Endometrium (tissue), 2 donors: ENCODE data around the gene ZNF134.

ENCODE experiments used
- FAIRE-seq: peaks from 2 replicates; lab custom pipeline; 2012; peaks lifted over from hg19 to GRCh38; lab: Jason Lieb, UNC
- donor health status: control.
- donor health status: control.

Gene ZNF134

GRCh38 chr19:57641715-57642234 is 27.7 kb downstream of the ZNF134 start:
- FAIRE-seq = no peak

GRCh38 chr19:57642396-57643046 is 28.5 kb downstream of the ZNF134 start:
- no peak for FAIRE-seq

GRCh38 chr19:57643734-57644133 is 29.7 kb downstream of the ZNF134 start:
- FAIRE-seq = no peak

- no peak for FAIRE-seq
These were observed 34.4 kb downstream of the ZNF134 start for GRCh38 chr19:57648331-57649003.

GRCh38 chr19:57651654-57651996 is 37.6 kb downstream of the ZNF134 start:
- no peak for FAIRE-seq

- no peak for FAIRE-seq
These were observed 39.6 kb downstream of the ZNF134 start for GRCh38 chr19:57653689-57654088.

- FAIRE-seq = no peak
These were observed 41.4 kb downstream of the ZNF134 start for GRCh38 chr19:57655443-57655842.

- no peak for FAIRE-seq
These were observed 42.3 kb downstream of the ZNF134 start for GRCh38 chr19:57656346-57656745.

- FAIRE-seq = no peak
These were observed 50.5 kb downstream of the ZNF134 start for GRCh38 chr19:57664269-57665127.

GRCh38 chr19:57665261-57665806 is 51.3 kb downstream of the ZNF134 start:
- no peak for FAIRE-seq

GRCh38 chr19:57667228-57667627 is 53.2 kb downstream of the ZNF134 start:
- FAIRE-seq = no peak

- FAIRE-seq = no peak
These were observed 54.6 kb downstream of the ZNF134 start, which contains the start of gene ZSCAN4 for GRCh38 chr19:57668635-57669034. Gene ZSCAN4 (plus strand): TSS chr19:57668935. CDS start chr19:57676146, 7,211 bp downstream.

GRCh38 chr19:57671124-57671895 is 57.3 kb downstream of the ZNF134 start:
- no peak for FAIRE-seq

- no peak for FAIRE-seq
These were observed 58.4 kb downstream of the ZNF134 start for GRCh38 chr19:57672466-57672865.
